ENCODE results near the gene SLC8B1.
"Not testable (repeated sequence)": the region's sequence is repeated elsewhere in the genome, so short reads cannot be mapped to it uniquely, and the experiment has no call there.

Gene SLC8B1

GRCh38 chr12:113354192-113354591 lies 19.3 kb upstream of the SLC8B1 start:
- DNase-seq: not testable (repeated sequence)

- DNase-seq: no peak
Measured at GRCh38 chr12:113351089-113351488, 16.2 kb upstream of the SLC8B1 start.

- DNase-seq: no peak
Measured at GRCh38 chr12:113348849-113349536, 14.1 kb upstream of the SLC8B1 start.

GRCh38 chr12:113347892-113348291 lies 13.0 kb upstream of the SLC8B1 start:
- DNase-seq: no peak

- no peak for DNase-seq
Measured at GRCh38 chr12:113347107-113347506, 12.2 kb upstream of the SLC8B1 start.

- DNase-seq: no peak
Measured at GRCh38 chr12:113346353-113346752, 11.4 kb upstream of the SLC8B1 start.

- DNase-seq: no peak
Measured at GRCh38 chr12:113345318-113345717, 10.4 kb upstream of the SLC8B1 start.

- DNase-seq: no peak
Measured at GRCh38 chr12:113341535-113341934, 6.6 kb upstream of the SLC8B1 start.

GRCh38 chr12:113340061-113340460 lies 5.2 kb upstream of the SLC8B1 start:
- no peak for DNase-seq

- no peak for DNase-seq
Measured at GRCh38 chr12:113339540-113339939, 4.6 kb upstream of the SLC8B1 start.

- peak; percentile 7 for DNase-seq
Measured at GRCh38 chr12:113333877-113334785, 778 bp downstream of the SLC8B1 start.

GRCh38 chr12:113333418-113333750 lies 1.5 kb downstream of the SLC8B1 start:
- no peak for DNase-seq

GRCh38 chr12:113332688-113333417 lies 2.1 kb downstream of the SLC8B1 start:
- DNase-seq: no peak

- DNase-seq: no peak
Measured at GRCh38 chr12:113330505-113330904, 4.4 kb downstream of the SLC8B1 start.

- no peak for DNase-seq
Measured at GRCh38 chr12:113329791-113330417, 5.0 kb downstream of the SLC8B1 start.

- no peak for DNase-seq
Measured at GRCh38 chr12:113329022-113329790, 5.7 kb downstream of the SLC8B1 start.

- no peak for DNase-seq
Measured at GRCh38 chr12:113328368-113328889, 6.5 kb downstream of the SLC8B1 start.

- DNase-seq: no peak
Measured at GRCh38 chr12:113326775-113327395, 8.0 kb downstream of the SLC8B1 start.

- no peak for DNase-seq
Measured at GRCh38 chr12:113325916-113326315, 9.0 kb downstream of the SLC8B1 start.

GRCh38 chr12:113322343-113322742 lies 12.6 kb downstream of the SLC8B1 start:
- no peak for DNase-seq

- DNase-seq: no peak
Measured at GRCh38 chr12:113320401-113320800, 14.5 kb downstream of the SLC8B1 start.
